Mesenchymal stem cell (in vitro differentiated cells and primary cell): Measurements from ENCODE around the gene SLC4A7. TPM values are rescaled to one million over a fixed set of nuclear protein-coding genes. Genes with fewer than 3 reads are reported as not detected.

Experiments
- DNase-seq: peaks from one replicate; pipeline ENCODE4 v3.0.0-alpha.2; 2013
- H2AFZ ChIP-seq: one replicate; pipeline ENCODE4 v1.6.1; 2013; ENCODE audit warnings: low read depth, mild to moderate bottlenecking, control low read depth, inconsistent platforms, low read length, moderate library complexity
- H2AK5ac ChIP-seq: 2 replicates; pipeline ENCODE4 v1.6.1; 2013; ENCODE audit warnings: low read length, moderate library complexity, mild to moderate bottlenecking, inconsistent platforms; ENCODE audit not compliant: severe bottlenecking
- H2BK120ac ChIP-seq: one replicate; pipeline ENCODE4 v1.6.1; 2013; ENCODE audit warnings: low read depth, mild to moderate bottlenecking, inconsistent platforms, low read length, moderate library complexity
- H2BK12ac ChIP-seq, 2 experiments: one replicate each; pipeline ENCODE4 v1.6.1; 2013; ENCODE audit warnings: inconsistent platforms in 2 of 2, low read length in 2 of 2, mild to moderate bottlenecking in 2 of 2, moderate library complexity in 2 of 2, control low read depth in 1 of 2
- H2BK15ac ChIP-seq: one replicate; pipeline ENCODE4 v1.6.1; 2013; ENCODE audit warnings: mild to moderate bottlenecking, low read depth, inconsistent platforms; ENCODE audit not compliant: poor library complexity, severe bottlenecking
- H2BK5ac ChIP-seq: 2 replicates; pipeline ENCODE4 v1.6.1; 2013; ENCODE audit warnings: low read depth, mild to moderate bottlenecking, low read length, control low read depth, inconsistent platforms; ENCODE audit not compliant: poor library complexity, severe bottlenecking
- H3K14ac ChIP-seq, 2 experiments: one replicate each; pipeline ENCODE4 v1.6.1; 2013; ENCODE audit warnings: inconsistent platforms in 2 of 2, low read length in 2 of 2, control low read depth in 1 of 2, mild to moderate bottlenecking in 1 of 2, moderate library complexity in 1 of 2
- H3K18ac ChIP-seq, 2 experiments: one replicate each; pipeline ENCODE4 v1.6.1; 2013; ENCODE audit warnings: inconsistent platforms in 2 of 2, low read length in 2 of 2, control low read depth in 1 of 2, low read depth in 1 of 2, mild to moderate bottlenecking in 1 of 2
- H3K23ac ChIP-seq, 2 experiments: one replicate each; pipeline ENCODE4 v1.6.1; 2013; ENCODE audit warnings: inconsistent platforms in 2 of 2, low read length in 2 of 2, mild to moderate bottlenecking in 2 of 2, moderate library complexity in 2 of 2, control low read depth in 1 of 2
- H3K27ac ChIP-seq: 2 replicates; pipeline ENCODE4 v1.5.1; 2013; ENCODE audit warnings: mild to moderate bottlenecking, moderate library complexity, low read length, control low read depth, inconsistent platforms; ENCODE audit not compliant: poor library complexity, severe bottlenecking
- H3K27me3 ChIP-seq, 2 experiments: 2 replicates each; pipeline versions ENCODE4 v1.6.1 to v1.7.0; 2013; ENCODE audit warnings: low read length in 2 of 2, mild to moderate bottlenecking in 2 of 2, moderate library complexity in 2 of 2, control low read depth in 1 of 2, inconsistent platforms in 1 of 2; ENCODE audit not compliant: control insufficient read depth in 1 of 2, insufficient read depth in 1 of 2
- H3K36me3 ChIP-seq, 2 experiments: 2 replicates each; pipeline versions ENCODE4 v1.6.1 to v1.7.0; 2013; ENCODE audit warnings: low read length in 2 of 2, control low read depth in 1 of 2, inconsistent platforms in 1 of 2, low read depth in 1 of 2, mild to moderate bottlenecking in 1 of 2; ENCODE audit not compliant: insufficient read depth in 2 of 2, control insufficient read depth in 1 of 2
- H3K4ac ChIP-seq, 2 experiments: one replicate each; pipeline ENCODE4 v1.6.1; 2013; ENCODE audit warnings: inconsistent platforms in 2 of 2, low read length in 2 of 2, mild to moderate bottlenecking in 2 of 2, moderate library complexity in 2 of 2, control low read depth in 1 of 2, low read depth in 1 of 2
- H3K4me1 ChIP-seq: 2 replicates; pipeline ENCODE4 v1.6.1; 2013; ENCODE audit warnings: low read depth, low read length, control low read depth; ENCODE audit not compliant: control insufficient read depth, insufficient read depth
- H3K4me2 ChIP-seq: 2 replicates; pipeline ENCODE4 v1.6.1; 2013; ENCODE audit warnings: low read length, mild to moderate bottlenecking, inconsistent platforms; ENCODE audit not compliant: poor library complexity, severe bottlenecking
- H3K4me3 ChIP-seq, 2 experiments: 2 replicates each; pipeline versions ENCODE4 v1.5.1 to v1.7.0; 2013; ENCODE audit warnings: low read length in 2 of 2, mild to moderate bottlenecking in 2 of 2, control low read depth in 1 of 2, low read depth in 1 of 2; ENCODE audit not compliant: insufficient read depth in 1 of 2
- H3K79me1 ChIP-seq: replicated peaks from 2 replicates; pipeline ENCODE4 v1.6.1; 2013; ENCODE audit warnings: mild to moderate bottlenecking, control low read depth, low read length, inconsistent platforms; ENCODE audit not compliant: poor library complexity, severe bottlenecking
- H3K9ac ChIP-seq: 2 replicates; pipeline ENCODE4 v1.7.0; 2013; ENCODE audit warnings: mild to moderate bottlenecking, low read length, moderate library complexity
- H3K9me3 ChIP-seq: 2 replicates; pipeline ENCODE4 v1.7.0; 2013; ENCODE audit warnings: mild to moderate bottlenecking, low read length; ENCODE audit not compliant: control insufficient read depth
- H4K8ac ChIP-seq: one replicate; pipeline ENCODE4 v1.6.1; 2013; ENCODE audit warnings: inconsistent platforms, mild to moderate bottlenecking, low read length, moderate library complexity
- H4K91ac ChIP-seq: one replicate; pipeline ENCODE4 v1.6.1; 2013; ENCODE audit warnings: mild to moderate bottlenecking, low read length, inconsistent platforms
- WGBS: methylation state at CpG from one replicate; pipeline ENCODE4 v1.1.7; 2013; ENCODE audit warnings: mixed read lengths; 5-methylcytosine and 5-hydroxymethylcytosine counted together
- small RNA-seq: library from polyadenylated mRNA; stranded (forward); fragments of <200 nt; extraction: miRNeasy Mini kit (QIAGEN cat#:217004); gene quantifications from one replicate; pipeline ENCODE3, GENCODE V24; 2013; ENCODE audit warnings: low read depth

The SLC4A7 gene

DNA sequence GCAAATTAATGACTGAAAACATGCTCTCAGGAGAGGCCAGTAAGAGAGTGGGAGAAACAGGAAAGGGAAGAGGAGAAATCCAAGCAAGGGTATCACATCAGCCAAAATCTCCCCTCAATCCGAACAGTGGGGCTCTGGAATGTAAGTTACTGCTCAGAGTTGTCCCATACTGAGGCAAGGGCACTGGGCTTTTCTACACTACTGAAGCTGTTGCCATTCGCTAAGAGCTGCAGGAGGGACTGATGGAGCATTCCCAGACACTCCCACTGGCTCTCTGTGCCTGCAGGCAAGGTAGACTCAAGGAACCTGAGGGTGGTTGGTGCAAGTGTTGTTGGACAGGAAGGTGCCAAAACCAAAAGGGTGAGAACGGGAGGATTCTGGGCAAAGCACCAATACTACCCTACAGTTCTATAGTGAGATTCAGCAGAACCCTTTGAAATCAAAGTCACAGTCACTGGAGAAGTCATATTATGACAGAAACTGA is 161.1 kb downstream of the SLC4A7 start:
- Histone ChIP-seq H3K4ac (no peak overlapping the region), H2BK12ac (no peak overlapping the region), H2BK15ac (no peak overlapping the region), H3K4me3 (no peak overlapping the region), H3K23ac (no peak overlapping the region), H3K14ac (no peak overlapping the region), H3K27me3 (no peaks in the 10 kb centered on the region), H4K8ac (no peak overlapping the region), H3K36me3 (peaks cover 0 to 63% of the 10 kb centered on the region in 2 experiments), H3K79me1 (no peaks in the 10 kb centered on the region), H2AFZ (no peak overlapping the region), H2AK5ac (no peak overlapping the region), H3K9me3 (no peaks in the 10 kb centered on the region), H3K4me2 (no peak overlapping the region), H3K9ac (no peak overlapping the region), H4K91ac (no peak overlapping the region), H3K4me1 (peaks cover 3% of the 10 kb centered on the region), H3K18ac (no peak overlapping the region), H2BK5ac (no peak overlapping the region), H2BK120ac (no peak overlapping the region), H3K27ac (no peak overlapping the region)
- DNase-seq, result no peak
- WGBS, result 90% methylated on average over 2 of the region's 3 CpGs

Small RNAs within 50 kb of the gene (small RNA-seq; reads per million reads assigned to genes)
- not detected for gene AC137675.1
- not detected for gene RNU1-96P
